ENCODE data around the gene EIF2B2.
A peak's percentile ranks its signal among the peaks of the same experiment; 100 is the strongest.

EIF2B2 gene

GRCh38 chr14:75002392-75003249, at the start of gene EIF2B2:
TSS of gene EIF2B2 (plus strand) at chr14:75002921. CDS start at chr14:75002991, 70 bp downstream.
- DNase-seq: peak; percentile 99

- DNase-seq: no peak
Observed at GRCh38 chr14:74953686-74954085, 49.0 kb upstream of the EIF2B2 start.

GRCh38 chr14:74954232-74954946, 48.3 kb upstream of the EIF2B2 start:
- DNase-seq: peak; percentile 78

- DNase-seq: peak; percentile 22
Observed at GRCh38 chr14:74954947-74955228, 47.8 kb upstream of the EIF2B2 start.

GRCh38 chr14:74955229-74956026, 47.3 kb upstream of the EIF2B2 start, which contains the start of gene PGF:
TSS of gene PGF (minus strand) at chr14:74955597. CDS start at chr14:74955242, 355 bp downstream.
- DNase-seq: peak; percentile 68

GRCh38 chr14:74956027-74956279, 46.8 kb upstream of the EIF2B2 start:
- no peak for DNase-seq

GRCh38 chr14:74956280-74957072, 46.2 kb upstream of the EIF2B2 start:
- DNase-seq: no peak

GRCh38 chr14:74959596-74960180, 43.0 kb upstream of the EIF2B2 start:
- peak; percentile 86 for DNase-seq

GRCh38 chr14:74960736-74961135, 42.0 kb upstream of the EIF2B2 start:
- DNase-seq: no peak

GRCh38 chr14:74961238-74961911, 41.3 kb upstream of the EIF2B2 start:
- DNase-seq: no peak

- no peak for DNase-seq
Observed at GRCh38 chr14:74962046-74962445, 40.7 kb upstream of the EIF2B2 start.

GRCh38 chr14:74962493-74962892, 40.2 kb upstream of the EIF2B2 start:
- DNase-seq: no peak

GRCh38 chr14:74963178-74963704, 39.5 kb upstream of the EIF2B2 start:
- DNase-seq: no peak

GRCh38 chr14:74963705-74964271, 38.9 kb upstream of the EIF2B2 start:
- DNase-seq: peak; percentile 86

- no peak for DNase-seq
Observed at GRCh38 chr14:74964787-74965485, 37.8 kb upstream of the EIF2B2 start.

GRCh38 chr14:74965486-74966153, 37.1 kb upstream of the EIF2B2 start:
- DNase-seq: no peak

GRCh38 chr14:74968811-74969210, 33.9 kb upstream of the EIF2B2 start:
- no peak for DNase-seq

- no peak for DNase-seq
Observed at GRCh38 chr14:74973003-74973653, 29.6 kb upstream of the EIF2B2 start.

GRCh38 chr14:74973905-74974363, 28.8 kb upstream of the EIF2B2 start:
- DNase-seq: no peak
